A204.1 (cell line): ENCODE data around the gene CAPG.
"Not testable (repeated sequence)": the region's sequence is repeated elsewhere in the genome, so short reads cannot be mapped to it uniquely, and the experiment has no call there.

Source experiments
- FAIRE-seq: peaks from 2 replicates; lab custom pipeline; 2012; peaks lifted over from hg19 to GRCh38; lab: Jason Lieb, UNC

The CAPG gene, protein sequence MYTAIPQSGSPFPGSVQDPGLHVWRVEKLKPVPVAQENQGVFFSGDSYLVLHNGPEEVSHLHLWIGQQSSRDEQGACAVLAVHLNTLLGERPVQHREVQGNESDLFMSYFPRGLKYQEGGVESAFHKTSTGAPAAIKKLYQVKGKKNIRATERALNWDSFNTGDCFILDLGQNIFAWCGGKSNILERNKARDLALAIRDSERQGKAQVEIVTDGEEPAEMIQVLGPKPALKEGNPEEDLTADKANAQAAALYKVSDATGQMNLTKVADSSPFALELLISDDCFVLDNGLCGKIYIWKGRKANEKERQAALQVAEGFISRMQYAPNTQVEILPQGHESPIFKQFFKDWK

DNA sequence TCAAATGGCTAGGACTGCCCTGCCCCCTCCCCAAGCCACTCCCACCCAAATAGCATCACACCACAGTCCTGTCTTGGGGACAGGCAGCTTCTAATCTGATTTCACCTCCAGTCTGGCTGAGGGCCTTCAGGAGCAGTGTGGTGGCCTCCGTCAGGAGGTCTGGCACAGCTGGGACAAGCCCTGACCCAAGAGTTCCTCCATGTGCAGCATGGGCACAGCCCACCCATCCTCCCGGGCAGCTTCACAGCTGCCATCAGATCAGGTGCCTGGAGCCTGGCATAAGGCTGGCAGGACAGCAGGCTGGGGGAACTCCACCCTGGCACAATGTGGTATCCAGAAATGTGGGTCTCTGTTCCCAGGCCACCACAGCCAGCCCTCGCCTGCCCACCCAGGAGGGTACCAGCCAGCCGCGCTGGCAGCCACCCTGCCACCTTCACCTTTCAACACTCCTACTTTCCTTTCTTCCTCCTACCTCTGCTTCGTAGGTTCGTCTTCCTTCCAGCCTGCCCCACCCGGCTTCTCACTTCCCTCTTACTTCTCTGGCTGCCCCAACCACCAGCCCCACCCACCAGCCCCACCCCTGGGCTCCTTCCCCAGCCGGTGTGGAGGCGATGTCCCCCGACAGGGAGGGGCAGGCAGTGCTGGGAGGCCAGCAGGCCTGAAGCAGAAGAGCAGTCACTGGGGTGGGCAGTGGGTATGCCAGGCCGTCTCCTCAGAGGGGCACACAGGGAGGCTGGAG, at the start of gene CAPG:
CAPG (minus strand) TSS at position 522 of the 739 bp plus-strand sequence. CDS start 8,221 bp downstream, outside the sequence.
- no peak for FAIRE-seq

DNA sequence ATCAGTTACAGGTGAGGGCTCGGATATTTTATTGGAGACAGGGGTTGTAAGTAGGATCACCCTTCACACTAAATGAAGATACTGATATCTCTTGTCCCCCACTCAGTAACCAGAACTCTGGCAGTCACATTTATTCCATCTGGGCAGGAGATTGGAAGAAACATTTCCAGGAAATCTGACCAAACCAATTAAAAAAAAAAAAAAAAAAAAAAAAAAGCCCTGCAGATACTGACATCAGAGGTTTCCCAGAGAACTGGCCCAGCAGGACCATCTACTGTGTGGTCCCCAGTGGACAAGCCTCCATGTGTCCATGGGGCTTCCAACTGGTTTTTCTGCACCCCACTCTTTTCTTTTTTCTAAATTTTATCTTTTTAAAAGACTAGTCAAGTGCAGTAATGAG, 49.6 kb upstream of the CAPG start:
- FAIRE-seq: no peak

DNA sequence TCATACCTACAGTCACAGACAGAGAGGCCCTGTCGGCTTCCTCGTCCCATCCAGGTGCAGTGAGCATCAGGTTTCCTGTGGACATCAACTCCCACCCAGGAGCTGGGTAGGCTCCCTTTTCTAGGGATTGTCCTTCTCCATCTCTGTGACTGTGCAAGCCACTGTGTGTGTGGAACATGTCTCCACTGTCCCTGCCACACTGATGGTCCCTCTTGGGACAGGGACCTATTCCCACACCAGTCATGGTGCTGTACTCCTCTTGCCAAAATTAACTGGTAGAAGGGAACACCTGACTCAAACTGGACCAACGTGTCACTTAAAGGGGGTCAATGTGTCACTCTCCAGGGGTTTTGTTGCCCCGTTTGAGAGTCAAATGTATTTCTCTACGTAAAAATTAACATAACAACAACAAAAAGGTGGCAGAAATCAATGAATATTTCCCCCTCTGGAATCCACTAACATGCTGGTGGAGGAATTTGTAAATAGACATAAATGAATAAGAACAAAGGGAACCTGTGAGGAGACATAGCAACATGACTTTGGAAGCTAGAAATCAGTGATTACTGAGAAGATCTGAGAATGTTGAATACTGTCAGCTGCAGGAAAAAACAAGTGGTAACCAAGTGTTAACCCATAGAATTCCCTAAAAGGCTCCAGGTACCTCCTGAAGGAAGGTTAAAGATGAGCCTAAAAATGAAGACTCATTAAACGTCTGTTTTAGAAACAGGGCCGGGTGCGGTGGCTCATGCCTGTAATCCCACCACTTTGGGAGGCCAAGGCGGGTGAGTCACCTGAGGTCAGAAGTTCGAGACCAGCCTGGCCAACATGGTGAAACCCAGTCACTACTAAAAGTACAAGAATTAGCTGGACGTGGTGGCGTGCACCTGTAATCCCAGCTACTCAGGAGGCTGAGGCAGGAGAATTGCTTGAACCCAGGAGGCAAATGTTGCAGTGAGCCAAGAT, 48.7 kb upstream of the CAPG start:
- FAIRE-seq: no peak

DNA sequence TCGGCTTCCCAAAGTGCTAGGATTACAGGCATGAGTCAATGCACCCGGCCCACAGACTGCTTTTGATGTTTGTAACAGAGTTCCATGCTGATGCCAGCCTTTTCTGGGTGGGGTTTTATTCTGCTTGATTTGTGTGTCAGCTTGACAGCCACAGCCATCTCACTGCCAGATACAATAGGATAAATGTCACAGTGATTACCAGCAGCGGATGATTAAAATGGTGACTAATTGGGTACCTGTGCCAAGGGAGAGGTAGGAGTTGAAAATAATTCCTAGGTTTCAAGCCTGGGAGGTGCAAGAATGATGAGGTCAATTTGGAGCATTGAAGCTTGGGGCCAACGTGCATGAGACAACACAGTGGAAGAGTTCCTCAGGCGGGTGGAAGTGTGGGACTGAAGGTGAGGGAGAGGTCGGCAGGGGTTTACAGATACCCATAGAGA, 47.7 kb upstream of the CAPG start:
- no peak for FAIRE-seq

DNA sequence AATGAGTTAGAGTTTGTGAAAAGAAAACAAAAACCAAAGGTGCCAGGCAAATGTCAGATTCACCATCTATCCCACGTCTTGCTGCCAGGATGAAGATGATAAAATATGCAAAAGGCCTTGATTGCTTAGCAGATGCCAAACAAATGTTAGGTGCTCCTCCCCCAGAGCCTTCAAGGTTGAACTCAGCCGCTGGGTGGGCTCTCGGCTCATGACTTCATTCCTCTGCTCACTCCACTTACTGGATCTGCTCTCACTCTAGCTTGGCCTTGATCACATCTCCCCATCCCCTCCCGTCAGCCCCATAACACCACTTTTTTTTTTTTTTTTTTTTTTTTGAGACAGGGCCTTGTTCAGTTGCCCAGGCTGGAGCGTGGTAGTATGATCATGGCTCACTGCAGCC, 46.9 kb upstream of the CAPG start:
- FAIRE-seq: no peak

DNA sequence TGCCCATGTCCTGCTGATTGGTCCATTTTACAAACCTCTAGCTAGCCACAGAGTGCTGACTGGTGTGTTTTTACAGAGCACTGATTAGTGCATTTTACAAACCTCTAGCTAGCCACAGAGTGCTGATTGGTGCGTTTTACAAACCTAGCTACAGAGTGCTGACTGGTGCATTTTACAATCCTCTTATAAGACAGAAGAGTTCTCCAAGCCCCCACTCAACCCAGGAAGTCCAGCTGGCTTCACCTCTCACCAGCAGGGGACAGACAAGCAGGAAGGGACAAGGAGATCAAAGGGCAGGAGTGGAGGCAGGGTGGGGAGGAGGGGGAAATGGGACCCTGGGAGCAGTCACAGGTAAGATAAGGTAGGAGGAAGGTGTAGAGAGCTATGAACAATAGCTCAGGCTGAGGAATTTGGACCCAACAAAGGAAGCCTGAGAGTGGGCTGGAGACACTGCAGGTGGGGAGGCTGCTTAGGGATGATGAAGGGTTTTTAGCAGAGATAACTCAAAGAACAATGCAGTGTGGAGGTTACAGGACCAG, 45.5 kb upstream of the CAPG start:
- no peak for FAIRE-seq

DNA sequence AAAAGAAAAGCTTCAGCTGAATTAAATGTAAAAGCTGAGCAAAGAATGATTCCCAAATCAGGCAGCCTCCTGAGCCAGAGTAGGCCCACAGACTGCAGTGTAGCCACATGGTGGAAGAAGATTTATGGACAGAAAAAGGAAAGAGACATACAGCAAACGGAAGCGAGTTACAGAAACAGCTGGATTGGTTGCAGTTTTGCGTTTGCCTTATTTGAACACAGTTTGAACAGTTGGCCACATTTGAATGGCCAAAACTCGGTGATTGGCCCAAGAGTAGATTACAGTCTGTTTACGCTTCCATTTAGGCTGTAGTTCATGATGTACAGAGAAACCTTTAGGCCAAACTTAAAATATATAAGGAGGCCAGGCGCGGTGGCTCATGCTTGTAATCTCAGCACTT, 43.4 kb upstream of the CAPG start:
- no peak for FAIRE-seq

DNA sequence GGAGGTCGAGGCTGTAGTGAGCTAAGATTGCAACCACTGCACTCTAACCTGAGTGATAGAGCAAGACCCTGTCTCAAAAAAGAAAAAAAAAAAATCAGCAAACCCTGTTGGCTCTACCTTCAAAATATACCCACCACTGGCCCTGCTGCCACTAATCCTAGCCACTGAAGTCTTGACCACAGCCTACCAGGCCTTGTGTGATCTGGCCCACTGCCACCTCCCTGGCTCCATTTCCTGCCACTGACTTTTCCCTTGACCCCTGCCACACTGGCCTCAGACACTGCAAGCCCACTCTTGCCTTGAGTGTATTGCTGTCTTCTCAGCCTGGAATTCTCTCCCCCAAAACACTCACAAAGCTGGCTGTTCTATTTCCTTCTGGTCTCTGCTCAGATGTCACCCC, 42.1 kb upstream of the CAPG start:
- FAIRE-seq: no peak

DNA sequence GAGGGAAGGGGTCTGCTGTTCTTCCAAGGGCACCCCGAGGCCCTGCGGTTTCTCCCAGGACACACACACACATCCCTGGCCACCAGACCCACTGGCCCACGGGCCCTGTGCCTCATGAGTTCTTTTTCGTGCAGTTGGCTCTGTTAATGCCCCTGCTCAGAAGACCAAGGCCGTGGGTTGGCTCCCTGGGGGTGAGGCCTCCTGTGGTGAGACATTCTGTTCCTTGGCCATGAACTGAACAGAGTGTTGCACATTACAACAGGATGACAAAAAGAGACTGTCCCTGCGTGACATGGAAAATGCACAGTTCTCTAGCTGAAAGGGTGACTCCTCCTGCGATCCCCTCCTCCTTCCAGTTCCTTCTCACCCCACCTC, 39.0 kb upstream of the CAPG start:
- FAIRE-seq: no peak

DNA sequence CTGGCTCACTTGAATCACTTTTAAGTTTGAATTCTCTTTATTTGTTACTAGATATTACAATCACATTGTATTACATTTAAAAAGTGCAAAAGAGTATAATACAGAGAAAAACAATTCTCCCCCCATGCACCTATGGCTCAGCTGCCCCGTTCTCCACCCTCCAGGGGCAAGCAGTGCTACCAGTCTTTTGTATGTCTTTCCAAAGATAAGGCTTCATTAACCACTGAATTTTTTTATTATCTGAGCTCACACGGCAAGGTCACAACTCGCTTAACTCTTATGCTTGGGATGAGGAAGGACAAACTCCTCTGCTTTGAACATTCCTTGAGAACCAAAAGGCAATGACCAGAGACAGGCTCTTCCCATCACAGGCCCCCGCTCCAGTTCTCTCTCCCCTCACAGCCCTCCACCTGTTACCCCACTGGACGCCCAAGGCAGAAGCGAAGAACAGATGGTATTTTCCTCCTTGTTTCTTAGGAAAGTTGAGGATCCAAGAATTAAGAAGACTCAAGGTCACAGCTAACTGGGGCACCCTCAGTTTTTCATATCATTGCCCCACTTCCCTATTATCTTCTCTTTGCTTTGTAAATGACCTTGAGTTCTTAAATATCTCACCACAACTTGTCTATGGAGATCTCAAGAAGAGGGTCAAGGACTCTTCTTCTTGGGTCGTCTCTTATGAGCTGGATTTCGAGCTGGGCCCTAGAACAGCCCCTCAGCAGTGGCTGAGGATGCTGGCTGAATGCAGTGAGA, 38.5 kb upstream of the CAPG start:
- FAIRE-seq: no peak

DNA sequence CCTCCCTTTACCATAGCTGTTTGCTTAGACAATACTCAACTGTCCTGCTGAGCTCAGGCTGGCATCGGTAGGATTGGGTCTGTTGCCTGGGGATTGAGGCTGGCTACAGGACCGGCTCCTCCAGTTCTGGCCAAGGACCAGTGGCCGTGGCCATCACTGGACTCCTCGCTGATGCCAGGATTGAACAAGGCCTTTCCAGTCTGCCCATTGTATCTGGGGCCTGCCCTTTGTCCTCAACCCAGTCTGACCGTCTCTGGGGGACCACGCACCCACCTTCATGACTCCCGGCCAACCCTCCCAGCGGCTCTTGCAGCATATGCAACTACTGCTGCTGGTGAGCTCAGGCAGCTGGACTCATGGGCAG, 37.0 kb upstream of the CAPG start:
- FAIRE-seq: no peak

DNA sequence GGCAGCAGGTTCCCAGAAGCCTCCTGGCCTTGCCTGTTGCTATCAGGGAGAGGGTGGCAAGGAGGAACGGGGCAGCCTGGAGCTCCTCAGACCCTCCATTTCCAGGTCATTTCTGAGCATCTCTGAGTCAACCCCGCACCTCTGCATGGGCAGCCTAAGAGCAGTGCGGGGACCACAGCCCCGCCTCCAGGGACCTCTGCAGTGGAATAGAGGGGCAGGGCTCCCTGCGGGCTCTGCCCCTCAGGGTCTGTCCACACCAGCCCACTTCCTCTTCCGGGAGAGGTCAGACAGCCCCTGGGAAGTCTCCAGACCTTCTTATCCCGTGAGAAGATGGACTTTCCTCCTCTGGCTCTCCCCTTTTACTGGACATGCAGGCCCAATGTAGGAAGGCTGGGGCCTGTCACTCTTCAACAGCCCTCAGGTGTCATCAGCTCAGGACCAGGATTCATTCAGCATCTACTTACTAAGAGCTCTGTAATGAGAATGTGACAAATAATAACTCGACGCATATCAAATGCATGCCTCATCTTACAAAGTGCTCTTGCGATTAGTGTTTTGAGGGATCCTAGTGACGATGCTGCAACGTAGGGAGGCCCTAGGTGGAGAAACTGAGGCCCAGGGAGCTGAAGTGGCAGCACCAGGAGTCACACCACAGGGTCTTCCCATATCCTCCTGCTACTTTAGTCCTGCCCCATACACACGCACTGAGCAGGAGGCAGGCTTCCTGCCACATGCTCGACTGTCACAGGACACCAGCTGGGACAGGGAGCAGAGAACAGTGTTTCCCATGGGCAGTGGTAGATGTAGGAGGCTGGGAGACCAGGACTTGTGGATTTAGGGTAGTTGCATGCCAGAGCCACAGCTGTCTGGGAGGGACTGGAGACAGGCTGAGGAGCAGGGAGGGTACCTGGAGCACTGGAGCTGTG, 36.4 kb upstream of the CAPG start:
- FAIRE-seq: no peak

DNA sequence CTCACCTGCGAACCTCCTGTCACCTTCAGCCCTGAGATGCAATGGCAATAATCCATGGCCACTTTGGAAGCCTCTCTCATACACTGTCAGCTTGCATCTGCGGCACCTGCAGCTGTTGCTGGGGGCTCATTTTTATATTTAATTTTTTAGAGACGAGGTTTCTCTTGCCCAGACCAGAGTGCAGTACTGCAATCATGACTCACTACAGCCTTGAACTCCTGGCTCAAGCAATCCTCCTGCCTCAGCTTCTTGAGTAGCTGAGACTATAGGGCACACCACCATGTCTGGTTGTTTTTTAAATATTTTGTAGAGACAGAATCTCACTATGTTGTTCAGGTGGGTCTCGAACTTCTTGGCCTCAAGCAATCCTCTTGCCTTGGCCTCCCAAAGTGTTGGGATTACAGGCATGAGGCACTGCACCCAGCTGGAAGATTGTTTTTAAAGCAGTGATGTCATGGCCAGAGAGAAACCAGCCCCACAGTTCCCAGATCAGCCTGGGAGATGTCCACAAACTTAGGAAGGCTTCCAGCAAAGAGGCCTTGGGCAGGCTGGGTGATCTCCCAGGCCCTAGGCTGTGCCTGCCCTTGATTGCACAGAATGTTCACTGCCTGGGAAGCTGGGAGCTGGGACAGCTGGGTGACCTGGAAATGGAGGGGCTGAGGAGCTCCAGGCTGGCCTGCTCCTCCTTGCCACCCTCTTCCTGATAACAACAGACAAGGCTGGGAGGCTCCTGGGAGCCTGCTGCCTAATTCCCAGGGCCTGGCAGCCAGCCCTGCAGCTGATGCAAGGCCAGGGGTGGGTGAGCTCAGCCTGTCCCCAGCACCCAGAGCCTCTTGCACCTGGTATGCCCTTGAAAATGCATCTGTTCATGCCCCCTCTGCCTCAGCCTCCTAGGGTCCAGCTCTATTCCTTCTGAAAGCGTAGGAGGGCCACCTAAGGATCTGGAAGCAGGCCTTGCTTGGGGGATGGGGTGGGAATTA, 35.4 kb upstream of the CAPG start:
- FAIRE-seq: no peak

DNA sequence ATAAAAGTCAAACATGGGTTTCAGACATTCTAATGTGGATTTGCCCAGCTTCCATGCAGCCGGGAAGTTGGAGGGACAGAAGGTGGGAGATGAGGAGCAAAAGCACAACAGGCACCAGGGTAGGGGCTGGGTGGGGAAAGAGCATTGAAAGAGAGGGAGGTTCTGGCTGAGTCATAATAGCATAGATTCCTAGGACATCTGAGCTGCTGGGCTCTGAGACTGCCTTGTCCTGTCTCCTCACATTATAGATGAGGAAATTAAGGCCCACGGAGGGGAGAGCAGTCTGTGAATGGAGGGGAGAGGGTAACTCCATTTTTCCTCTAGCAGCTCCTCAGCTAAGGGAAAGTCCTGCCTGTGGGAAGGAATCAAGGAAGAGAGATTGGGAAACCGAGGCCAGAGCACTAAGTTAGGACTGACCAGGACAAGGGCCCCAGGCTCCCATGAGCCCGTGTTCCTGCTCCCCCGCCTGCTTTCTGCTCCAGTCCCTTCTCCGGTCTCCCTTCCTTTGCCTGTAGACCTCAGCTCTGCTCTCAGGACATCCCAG, 34.5 kb upstream of the CAPG start:
- no peak for FAIRE-seq

DNA sequence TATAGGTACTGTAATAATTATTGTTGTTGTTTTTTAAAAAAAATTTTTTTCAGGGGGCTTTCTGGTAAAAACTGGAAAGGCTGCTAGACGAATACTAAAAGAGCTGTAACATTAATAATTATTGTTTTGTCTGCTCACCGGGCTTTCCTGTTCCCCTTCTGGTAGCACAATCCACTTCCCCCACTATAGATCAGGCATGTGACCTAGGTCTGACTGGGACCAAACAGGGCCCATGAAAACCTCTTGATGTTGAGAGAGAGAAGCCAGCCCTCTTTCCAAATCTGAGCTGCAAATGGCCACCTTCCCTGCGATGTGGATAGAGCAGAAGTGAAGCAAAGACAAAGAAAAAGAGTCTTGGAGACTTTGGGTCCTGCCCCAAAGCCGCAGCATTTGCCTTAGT, 31.7 kb upstream of the CAPG start:
- FAIRE-seq: no peak

DNA sequence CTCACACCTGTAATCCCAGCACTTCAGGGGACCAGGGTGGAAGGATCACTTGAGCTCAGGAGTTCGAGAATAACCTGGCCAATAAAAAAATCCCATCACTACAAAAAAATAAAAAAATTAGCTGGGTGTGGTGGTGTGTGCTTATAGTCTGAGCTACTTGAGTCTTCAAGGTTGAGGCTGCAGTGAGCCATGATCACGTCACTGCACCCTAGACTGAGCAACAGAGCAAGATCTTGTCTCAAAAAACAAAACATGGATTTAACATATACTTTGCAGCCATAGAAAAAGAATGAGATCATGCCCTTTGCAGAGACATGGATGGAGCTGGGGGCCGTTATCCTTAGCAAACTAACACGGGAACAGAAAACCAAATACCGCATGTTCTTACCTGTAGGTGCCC, 30.6 kb upstream of the CAPG start:
- no peak for FAIRE-seq

DNA sequence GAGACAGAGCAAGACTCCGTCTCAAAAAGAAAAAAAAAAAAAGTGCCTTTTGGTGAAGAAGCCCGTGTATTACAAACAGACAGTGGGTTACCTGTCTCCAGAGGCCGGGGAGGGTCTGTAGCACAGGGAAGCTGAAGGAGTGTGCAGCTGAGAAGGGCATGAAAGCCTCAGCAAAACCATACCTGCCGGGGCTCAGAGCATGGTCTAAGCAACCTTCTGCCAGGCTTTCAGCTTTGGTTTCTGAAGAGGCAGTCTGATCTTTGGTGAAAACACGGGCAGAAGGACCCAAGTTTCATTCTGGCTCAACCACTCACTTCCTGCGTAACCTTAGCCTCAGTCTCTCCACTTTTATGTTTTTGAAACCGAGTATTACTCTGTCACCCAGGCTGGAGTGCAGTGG, 29.8 kb upstream of the CAPG start:
- no peak for FAIRE-seq

DNA sequence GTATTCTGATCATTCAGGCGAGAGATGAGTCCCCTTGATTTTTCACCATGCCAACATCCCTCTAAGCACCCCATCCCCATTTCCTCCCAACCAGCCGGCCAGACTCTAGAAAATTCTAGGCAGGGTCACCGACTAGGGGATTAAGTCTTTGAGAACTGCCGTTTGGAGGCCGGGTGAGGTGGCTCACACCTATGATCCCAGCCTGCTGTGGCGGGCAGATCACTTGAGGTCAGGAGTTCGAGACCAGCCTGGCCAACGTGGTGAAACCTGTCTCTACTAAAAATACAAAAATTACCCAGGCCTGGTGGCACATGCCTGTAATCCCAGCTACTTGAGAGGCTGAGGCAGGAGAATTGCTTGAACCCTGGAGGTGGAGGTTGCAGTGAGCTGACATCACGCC, 29.4 kb upstream of the CAPG start:
- not testable (repeated sequence) for FAIRE-seq

DNA sequence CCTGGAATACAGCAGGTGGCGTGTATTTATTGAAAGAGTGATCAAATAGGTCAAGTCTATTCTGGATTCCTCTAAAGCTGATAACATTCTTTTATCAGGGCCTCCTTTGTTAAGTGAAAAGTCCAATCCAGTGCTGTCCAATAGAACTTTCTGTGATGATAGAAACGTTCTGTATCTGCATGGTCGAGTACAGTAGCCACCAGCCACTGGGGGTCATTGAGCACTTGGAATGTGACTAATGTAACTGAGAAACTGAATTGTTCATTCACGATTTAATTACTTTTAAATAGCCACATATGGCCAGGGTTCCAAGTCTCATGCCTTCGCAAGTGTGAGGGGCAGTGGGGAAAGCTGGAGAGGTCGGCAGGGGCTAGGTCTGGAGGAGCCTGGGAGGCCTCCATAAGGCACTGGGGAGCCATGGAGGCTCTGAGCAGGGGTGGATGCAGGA, 28.9 kb upstream of the CAPG start:
- no peak for FAIRE-seq
